Lung (tissue), 12 donors: ENCODE results near the gene RTL1. TPM values are rescaled to one million over a fixed set of nuclear protein-coding genes. Genes with fewer than 3 reads are reported as not detected.
A peak's percentile ranks its signal among the peaks of the same experiment; 100 is the strongest.

Source experiments
- ATAC-seq: fragments of 200-7000 bp; cut with Tn5 transposase; one replicate; pipeline ENCODE4 v1.9.1; 2020; ENCODE audit warnings: moderate number of reproducible peaks; ENCODE audit not compliant: insufficient read depth, low FRiP score
- DNase-seq, 3 donors: peaks; one replicate each; pipeline ENCODE4 v3.0.0-alpha.2; 2013 to 2017
- H3K27ac ChIP-seq, 2 donors: one replicate each; pipeline ENCODE4 v1.5.1; 2013; ENCODE audit warnings: mild to moderate bottlenecking in 2 of 2, moderate library complexity in 2 of 2, control low read depth in 1 of 2, inconsistent platforms in 1 of 2, low read depth in 1 of 2, low read length in 1 of 2
- H3K27me3 ChIP-seq, 3 donors: one replicate each; pipeline ENCODE4 v1.5.1; 2013; ENCODE audit warnings: low read length in 2 of 3; ENCODE audit not compliant: control insufficient read depth in 3 of 3, insufficient read depth in 3 of 3
- H3K36me3 ChIP-seq, 4 donors: one replicate each; pipeline ENCODE4 v1.5.1; 2013; ENCODE audit warnings: low read length in 4 of 4, mild to moderate bottlenecking in 1 of 4, moderate library complexity in 1 of 4; ENCODE audit not compliant: control insufficient read depth in 4 of 4, insufficient read depth in 4 of 4
- H3K4me1 ChIP-seq, 5 donors: one replicate each; pipeline ENCODE4 v1.5.1; 2013; ENCODE audit warnings: low read length in 5 of 5, mild to moderate bottlenecking in 2 of 5, moderate library complexity in 1 of 5; ENCODE audit not compliant: control insufficient read depth in 5 of 5, insufficient read depth in 5 of 5
- H3K4me3 ChIP-seq: one replicate; pipeline ENCODE4 v1.5.1; 2013; ENCODE audit warnings: mild to moderate bottlenecking, control low read depth, moderate library complexity
- H3K9ac ChIP-seq, 2 donors: one replicate each; pipeline ENCODE4 v1.5.1; 2013; ENCODE audit warnings: low read length in 2 of 2, control low read depth in 1 of 2; ENCODE audit not compliant: insufficient read depth in 1 of 2
- H3K9me3 ChIP-seq, 4 donors: one replicate each; pipeline ENCODE4 v1.5.1; 2013; ENCODE audit warnings: low read length in 3 of 4, mild to moderate bottlenecking in 1 of 4, moderate library complexity in 1 of 4; ENCODE audit not compliant: control insufficient read depth in 4 of 4, insufficient read depth in 3 of 4
- CTCF ChIP-seq: IDR thresholded peaks from 2 replicates; pipeline ENCODE4 v1.5.1; 2012; ENCODE audit warnings: mild to moderate bottlenecking; ENCODE audit errors: control extremely low read depth, extremely low read depth
- WGBS, 2 donors: extraction: QIAGEN DNeasy Blood & Tissue Kit; methylation state at CpG; one replicate each; pipeline ENCODE4 v1.1.7; 2013; 5-methylcytosine and 5-hydroxymethylcytosine counted together
- polyA plus RNA-seq, 2 donors: library from polyadenylated mRNA; stranded (reverse); fragments of 200-250 nt; gene quantifications; one replicate each; pipeline ENCODE4 v1.2.1, GENCODE V29; 2013
- total RNA-seq, 2 donors: library from RNA; depleted of rRNA in 1 of 2; stranded (reverse); fragments of >200 nt in 1 of 2; gene quantifications; one replicate each; pipeline ENCODE4 v1.2.1, GENCODE V29; 2014 to 2021
- donor health status: control.
- donor health status: control.
- donor health status: Bipolar disorder and iron deficiency.
- donor health status: healthy.
- donor health status: DM: yes; HTN: yes; CAD: no.

RTL1 gene
- total and polyA plus RNA-seq, 4 donors = 0.02 to 0.09 TPM; not detected in 2

- H3K27me3 ChIP-seq = peaks cover 0 to 51% (median 0%) of the 10 kb centered on the region in 3 donors
- no peak overlapping the region for H3K4me3 ChIP-seq
- H3K36me3 ChIP-seq = no peaks in the 10 kb centered on the region
- H3K27ac ChIP-seq = no peak overlapping the region
- H3K4me1 ChIP-seq = peaks cover 0 to 12% (median 0%) of the 10 kb centered on the region in 5 donors
- no peak for TF ChIP-seq CTCF
- DNase-seq = no peak
- H3K9ac ChIP-seq = no peak overlapping the region
- WGBS, 2 donors = 86 to 90% methylated on average over 8 of the region's 8 CpGs
- H3K9me3 ChIP-seq = peaks cover 0 to under 1% (median 0%) of the 10 kb centered on the region in 4 donors
- ATAC-seq = no peak
These were observed 3.7 kb upstream of the RTL1 start for GRCh38 chr14:100907240-100907639.

- TF ChIP-seq CTCF = no peak
- 57 to 65% methylated on average over 6 of the region's 6 CpGs for WGBS, 2 donors
- no peak overlapping the region for H3K9ac ChIP-seq
- no peak overlapping the region for H3K27ac ChIP-seq
- DNase-seq = no peak
- peaks cover 0 to 53% (median 0%) of the 10 kb centered on the region in 3 donors for H3K27me3 ChIP-seq
- H3K4me3 ChIP-seq = no peak overlapping the region
- H3K9me3 ChIP-seq = peaks cover 0 to 8% (median 0%) of the 10 kb centered on the region in 4 donors
- peaks cover 0 to 12% (median 0%) of the 10 kb centered on the region in 5 donors for H3K4me1 ChIP-seq
- ATAC-seq = no peak
- peaks cover 0 to 5% (median 0%) of the 10 kb centered on the region in 4 donors for H3K36me3 ChIP-seq
These were observed 2.9 kb upstream of the RTL1 start for GRCh38 chr14:100906420-100906819.

GRCh38 chr14:100905166-100905565 is 1.6 kb upstream of the RTL1 start:
- H3K4me1 ChIP-seq = peaks cover 0 to 16% (median 0%) of the 10 kb centered on the region in 5 donors
- no peak overlapping the region for H3K9ac ChIP-seq
- peaks cover 0 to 58% (median 0%) of the 10 kb centered on the region in 3 donors for H3K27me3 ChIP-seq
- DNase-seq (no peak), ATAC-seq (peak; percentile 7)
- H3K36me3 ChIP-seq = peaks cover 0 to 6% (median 0%) of the 10 kb centered on the region in 4 donors
- H3K4me3 ChIP-seq = no peak overlapping the region
- peaks cover 0 to 11% (median 0%) of the 10 kb centered on the region in 4 donors for H3K9me3 ChIP-seq
- H3K27ac ChIP-seq = no peak overlapping the region
- no peak for TF ChIP-seq CTCF
- 69 to 80% methylated on average over 12 of the region's 12 CpGs for WGBS, 2 donors
